ENCODE results near the gene GIGYF1. TPM values are rescaled to one million over a fixed set of nuclear protein-coding genes. Genes with fewer than 3 reads are reported as not detected.
A peak's percentile ranks its signal among the peaks of the same experiment; 100 is the strongest.

Gene GIGYF1
- total and polyA plus RNA-seq, 2 of the 13 experiments (the other 11 are each of a cell fraction or from before 2014, with no cell fraction given) = 7.6 to 16.1 TPM

GRCh38 chr7:100691676-100692577 lies 2.1 kb downstream of the GIGYF1 start (continued):
- TF ChIP-seq ZBTB4 (CRISPR knock-in tag; IDR thresholded peaks at IDR 0.05; ENCODE audit: borderline replicate concordance) (no peak), STAG1 (CRISPR knock-in tag; IDR thresholded peaks at IDR 0.05) (peak; percentile 82), HOXA7 (CRISPR knock-in tag; IDR thresholded peaks at IDR 0.05) (no peak), LCORL (IDR thresholded peaks at IDR 0.05) (no peak), LCORL (CRISPR knock-in tag; IDR thresholded peaks at IDR 0.05) (0 out of 2 replicates have a peak, but pooled peaks have one; percentile 21), ZNF274 (CRISPR knock-in tag; IDR thresholded peaks at IDR 0.05) (no peak), ZNF713 (CRISPR knock-in tag; IDR thresholded peaks at IDR 0.05) (no peak), YEATS4 (CRISPR knock-in tag; IDR thresholded peaks at IDR 0.05; ENCODE audit: borderline replicate concordance) (no peak), ZNF646 (CRISPR knock-in tag; IDR thresholded peaks at IDR 0.05) (no peak), NONO (IDR thresholded peaks at IDR 0.05) (no peak), NONO (CRISPR knock-in tag; conservative IDR thresholded peaks at IDR 0.05) (no peak), NAIF1 (CRISPR knock-in tag; IDR thresholded peaks at IDR 0.05; ENCODE audit: borderline replicate concordance) (no peak), TCF7 (IDR thresholded peaks at IDR 0.05; ENCODE audit: low read depth) (no peak), ZNF232 (CRISPR knock-in tag; IDR thresholded peaks at IDR 0.05; ENCODE audit: borderline replicate concordance) (no peak), HDAC2 (CRISPR knock-in tag; IDR thresholded peaks at IDR 0.05) (no peak), ZNF597 (CRISPR knock-in tag; IDR thresholded peaks at IDR 0.05) (no peak)
- TF ChIP-seq, protein P1, sequence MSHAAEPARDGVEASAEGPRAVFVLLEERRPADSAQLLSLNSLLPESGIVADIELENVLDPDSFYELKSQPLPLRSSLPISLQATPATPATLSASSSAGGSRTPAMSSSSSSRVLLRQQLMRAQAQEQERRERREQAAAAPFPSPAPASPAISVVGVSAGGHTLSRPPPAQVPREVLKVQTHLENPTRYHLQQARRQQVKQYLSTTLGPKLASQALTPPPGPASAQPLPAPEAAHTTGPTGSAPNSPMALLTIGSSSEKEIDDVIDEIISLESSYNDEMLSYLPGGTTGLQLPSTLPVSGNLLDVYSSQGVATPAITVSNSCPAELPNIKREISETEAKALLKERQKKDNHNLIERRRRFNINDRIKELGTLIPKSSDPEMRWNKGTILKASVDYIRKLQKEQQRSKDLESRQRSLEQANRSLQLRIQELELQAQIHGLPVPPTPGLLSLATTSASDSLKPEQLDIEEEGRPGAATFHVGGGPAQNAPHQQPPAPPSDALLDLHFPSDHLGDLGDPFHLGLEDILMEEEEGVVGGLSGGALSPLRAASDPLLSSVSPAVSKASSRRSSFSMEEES (CRISPR knock-in tag; IDR thresholded peaks at IDR 0.05) = no peak

Data from HepG2 (cell line).